SH-SY5Y (cell line): ENCODE measurements around the gene ANKRD65.

Source experiments
- GATA2 ChIP-seq: IDR thresholded peaks from 2 replicates; pipeline ENCODE4 v1.6.1; 2011; ENCODE audit warnings: mild to moderate bottlenecking, low read depth, low read length
- GATA3 ChIP-seq: IDR thresholded peaks from 2 replicates; pipeline ENCODE4 v1.6.1; 2011; ENCODE audit warnings: low read depth, mild to moderate bottlenecking, low read length, moderate library complexity

DNA sequence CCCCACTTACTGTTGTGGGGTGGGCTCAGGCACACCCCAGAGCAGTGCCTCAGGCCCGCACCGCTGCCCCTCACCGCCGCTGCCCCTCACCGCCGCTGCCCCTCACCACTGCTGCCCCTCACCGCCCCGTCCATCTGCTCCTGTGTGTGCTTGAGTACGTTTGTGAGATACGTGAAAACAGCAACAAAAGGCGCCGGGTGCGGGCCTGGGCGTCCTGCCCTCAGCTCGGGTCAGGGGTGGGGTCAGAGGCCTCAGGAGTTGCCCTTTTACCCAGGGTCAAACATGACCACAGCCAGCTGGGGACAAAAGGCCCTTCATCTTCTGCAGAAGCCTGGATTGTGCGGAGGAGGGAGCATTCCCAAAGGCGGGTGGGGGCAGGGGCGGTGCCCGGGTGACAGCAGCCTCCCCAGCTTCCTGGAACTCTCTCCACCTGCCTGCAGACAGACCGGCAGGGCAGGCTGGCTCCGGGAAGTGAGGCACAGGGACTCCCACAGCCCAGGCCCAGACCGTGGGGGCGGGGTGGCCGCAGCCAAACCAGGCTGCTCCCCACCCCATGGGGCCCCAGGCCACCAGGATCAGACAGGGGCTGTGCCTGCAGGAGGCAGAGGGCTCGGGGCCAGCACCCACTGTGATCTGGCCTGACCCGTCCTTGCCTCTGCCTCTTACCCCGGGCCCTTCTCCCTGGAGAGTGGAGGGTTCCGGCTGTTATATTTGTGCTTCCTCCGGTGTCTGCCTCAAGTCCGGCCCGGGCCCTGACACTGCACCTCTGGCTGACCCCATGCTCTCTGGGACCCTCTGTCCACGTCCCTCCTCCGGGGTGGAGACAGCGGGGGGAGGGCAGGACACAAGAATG is 12.1 kb upstream of the ANKRD65 start:
- no peak for TF ChIP-seq GATA2
- TF ChIP-seq GATA3: no peak
